Stimulated activated naive CD8-positive, alpha-beta T cell treated with anti-CD3 and anti-CD28 coated beads, Interleukin-15, Interleukin-2, amounts not matched to agents 100 ng/mL and 50 ng/mL, for 24 hours (primary cell): ENCODE measurements around the gene ITPK1.

ENCODE experiments used
- H3K27ac Mint-ChIP-seq: one replicate; pipeline ENCODE4 v1.8.0; 2021; ENCODE audit warnings: mild to moderate bottlenecking, mixed read lengths
- H3K27me3 Mint-ChIP-seq: one replicate; pipeline ENCODE4 v1.8.0; 2021; ENCODE audit warnings: mixed read lengths
- H3K36me3 Mint-ChIP-seq: one replicate; pipeline ENCODE4 v1.8.0; 2021; ENCODE audit warnings: low read depth, mixed read lengths
- H3K4me1 Mint-ChIP-seq: one replicate; pipeline ENCODE4 v1.8.0; 2021; ENCODE audit warnings: low read depth, mixed read lengths
- H3K4me3 Mint-ChIP-seq: one replicate; pipeline ENCODE4 v1.8.0; 2021; ENCODE audit warnings: mild to moderate bottlenecking, mixed read lengths
- H3K9me3 Mint-ChIP-seq: one replicate; pipeline ENCODE4 v1.8.0; 2021; ENCODE audit warnings: mixed read lengths

Gene ITPK1

GRCh38 chr14:93045211-93045674 is 70.5 kb downstream of the ITPK1 start:
- H3K4me3 Mint-ChIP-seq: no peak overlapping the region
- H3K36me3 Mint-ChIP-seq: peaks cover 12% of the 10 kb centered on the region
- no peaks in the 10 kb centered on the region for H3K27me3 Mint-ChIP-seq
- H3K27ac Mint-ChIP-seq: no peak overlapping the region
- no peaks in the 10 kb centered on the region for H3K9me3 Mint-ChIP-seq
- peaks cover 79% of the 10 kb centered on the region for H3K4me1 Mint-ChIP-seq

GRCh38 chr14:93044556-93044955 is 71.2 kb downstream of the ITPK1 start:
- peaks cover 84% of the 10 kb centered on the region for H3K4me1 Mint-ChIP-seq
- H3K4me3 Mint-ChIP-seq: no peak overlapping the region
- no peaks in the 10 kb centered on the region for H3K9me3 Mint-ChIP-seq
- H3K27me3 Mint-ChIP-seq: no peaks in the 10 kb centered on the region
- peaks cover 12% of the 10 kb centered on the region for H3K36me3 Mint-ChIP-seq
- peak overlapping the region; percentile 38 for H3K27ac Mint-ChIP-seq

GRCh38 chr14:93044121-93044520 is 71.6 kb downstream of the ITPK1 start:
- Mint-ChIP-seq H3K4me3 (no peak overlapping the region), H3K9me3 (no peaks in the 10 kb centered on the region), H3K4me1 (peaks cover 84% of the 10 kb centered on the region), H3K36me3 (peaks cover 12% of the 10 kb centered on the region), H3K27me3 (no peaks in the 10 kb centered on the region), H3K27ac (no peak overlapping the region)

- Mint-ChIP-seq H3K27ac (peak overlapping the region; percentile 55), H3K27me3 (no peaks in the 10 kb centered on the region), H3K36me3 (peaks cover 12% of the 10 kb centered on the region), H3K4me1 (peaks cover 84% of the 10 kb centered on the region), H3K4me3 (no peak overlapping the region), H3K9me3 (no peaks in the 10 kb centered on the region)
These were observed 72.5 kb downstream of the ITPK1 start for GRCh38 chr14:93042968-93043940.

- Mint-ChIP-seq H3K27ac (peak overlapping the region; percentile 37), H3K4me3 (no peak overlapping the region), H3K36me3 (peaks cover 4% of the 10 kb centered on the region), H3K9me3 (no peaks in the 10 kb centered on the region), H3K27me3 (no peaks in the 10 kb centered on the region), H3K4me1 (peaks cover 89% of the 10 kb centered on the region)
These were observed 73.9 kb downstream of the ITPK1 start for GRCh38 chr14:93041830-93042229.

- H3K4me1 Mint-ChIP-seq: peaks cover 80% of the 10 kb centered on the region
- no peaks in the 10 kb centered on the region for H3K27me3 Mint-ChIP-seq
- peak overlapping the region; percentile 75 for H3K27ac Mint-ChIP-seq
- H3K9me3 Mint-ChIP-seq: no peaks in the 10 kb centered on the region
- H3K36me3 Mint-ChIP-seq: peaks cover 2% of the 10 kb centered on the region
- H3K4me3 Mint-ChIP-seq: no peak overlapping the region
These were observed 74.7 kb downstream of the ITPK1 start for GRCh38 chr14:93040982-93041381.

GRCh38 chr14:93040443-93040842 is 75.3 kb downstream of the ITPK1 start:
- Mint-ChIP-seq H3K4me3 (no peak overlapping the region), H3K9me3 (no peaks in the 10 kb centered on the region), H3K4me1 (peaks cover 75% of the 10 kb centered on the region), H3K27me3 (no peaks in the 10 kb centered on the region), H3K27ac (peak overlapping the region; percentile 75), H3K36me3 (no peaks in the 10 kb centered on the region)

GRCh38 chr14:93039649-93040315 is 75.9 kb downstream of the ITPK1 start:
- H3K4me1 Mint-ChIP-seq: peaks cover 73% of the 10 kb centered on the region
- no peaks in the 10 kb centered on the region for H3K9me3 Mint-ChIP-seq
- H3K27me3 Mint-ChIP-seq: no peaks in the 10 kb centered on the region
- H3K4me3 Mint-ChIP-seq: no peak overlapping the region
- H3K27ac Mint-ChIP-seq: peak overlapping the region; percentile 57
- no peaks in the 10 kb centered on the region for H3K36me3 Mint-ChIP-seq

GRCh38 chr14:93037351-93037750 is 78.4 kb downstream of the ITPK1 start:
- H3K4me1 Mint-ChIP-seq: peaks cover 73% of the 10 kb centered on the region
- H3K9me3 Mint-ChIP-seq: no peaks in the 10 kb centered on the region
- peak overlapping the region; percentile 23 for H3K27ac Mint-ChIP-seq
- no peaks in the 10 kb centered on the region for H3K27me3 Mint-ChIP-seq
- no peak overlapping the region for H3K4me3 Mint-ChIP-seq
- no peaks in the 10 kb centered on the region for H3K36me3 Mint-ChIP-seq

- no peaks in the 10 kb centered on the region for H3K36me3 Mint-ChIP-seq
- no peaks in the 10 kb centered on the region for H3K27me3 Mint-ChIP-seq
- H3K4me3 Mint-ChIP-seq: no peak overlapping the region
- H3K27ac Mint-ChIP-seq: no peak overlapping the region
- no peaks in the 10 kb centered on the region for H3K9me3 Mint-ChIP-seq
- H3K4me1 Mint-ChIP-seq: peaks cover 67% of the 10 kb centered on the region
These were observed 78.9 kb downstream of the ITPK1 start for GRCh38 chr14:93036652-93037345.

GRCh38 chr14:93035917-93036651 is 79.6 kb downstream of the ITPK1 start:
- Mint-ChIP-seq H3K27ac (no peak overlapping the region), H3K36me3 (no peaks in the 10 kb centered on the region), H3K9me3 (no peaks in the 10 kb centered on the region), H3K4me3 (no peak overlapping the region), H3K4me1 (peaks cover 60% of the 10 kb centered on the region), H3K27me3 (no peaks in the 10 kb centered on the region)

GRCh38 chr14:93035585-93035916 is 80.2 kb downstream of the ITPK1 start:
- Mint-ChIP-seq H3K27me3 (no peaks in the 10 kb centered on the region), H3K4me3 (no peak overlapping the region), H3K36me3 (no peaks in the 10 kb centered on the region), H3K9me3 (no peaks in the 10 kb centered on the region), H3K27ac (no peak overlapping the region), H3K4me1 (peaks cover 55% of the 10 kb centered on the region)

- Mint-ChIP-seq H3K4me3 (no peak overlapping the region), H3K9me3 (no peaks in the 10 kb centered on the region), H3K27me3 (no peaks in the 10 kb centered on the region), H3K36me3 (no peaks in the 10 kb centered on the region), H3K27ac (peak overlapping the region; percentile 77), H3K4me1 (peaks cover 46% of the 10 kb centered on the region)
These were observed 81.1 kb downstream of the ITPK1 start for GRCh38 chr14:93034671-93034994.

GRCh38 chr14:93033983-93034670 is 81.6 kb downstream of the ITPK1 start:
- H3K27me3 Mint-ChIP-seq: no peaks in the 10 kb centered on the region
- H3K4me3 Mint-ChIP-seq: peak overlapping the region; percentile 9
- H3K36me3 Mint-ChIP-seq: no peaks in the 10 kb centered on the region
- no peaks in the 10 kb centered on the region for H3K9me3 Mint-ChIP-seq
- peak overlapping the region; percentile 77 for H3K27ac Mint-ChIP-seq
- H3K4me1 Mint-ChIP-seq: peaks cover 41% of the 10 kb centered on the region
